HepG2 (cell line): ENCODE data around the gene PPDPF. TPM values are rescaled to one million over a fixed set of nuclear protein-coding genes. Genes with fewer than 3 reads are reported as not detected.

ENCODE experiments used
- ATAC-seq: fragments of 200-7000 bp; cut with Tn5 transposase; 3 replicates; pipeline ENCODE4 v1.9.1; 2020; ENCODE audit warnings: mild to moderate bottlenecking, moderate library complexity
- BruUV-seq: library from RNA; stranded (reverse); fragments of 400-500 nt; replicated peaks from 2 replicates; lab custom pipeline; 2021; lab: Mats Ljungman, UMichigan
- CTCF ChIA-PET: fragments of 300-600 bp; formaldehyde crosslinking; extraction: SDS; loops from one replicate; lab custom pipeline; 2021; ENCODE audit warnings: low total read pairs, inconsistent platforms, low intra/inter-chr PET ratio; lab: Yijun Ruan, JAX
- POLR2A ChIA-PET: fragments of 350-600 bp; sonication (Branson Sonifier 250); formaldehyde crosslinking; loops from one replicate; lab custom pipeline; 2020; ENCODE audit warnings: antibody characterized with exemption, inconsistent platforms; lab: Yijun Ruan, JAX
- DNase-seq: peaks from one replicate; pipeline ENCODE4 v3.0.0-alpha.2; 2015; ENCODE audit warnings: low spot score
- FAIRE-seq: peaks from 3 replicates; lab custom pipeline; 2011; peaks lifted over from hg19 to GRCh38; lab: Jason Lieb, UNC
- H2AFZ ChIP-seq: one replicate; pipeline ENCODE4 v1.6.1; 2011; ENCODE audit warnings: low read length, inconsistent platforms
- H3K27ac ChIP-seq: fragments of 300-600 bp; 3 replicates; pipeline ENCODE4 v1.8.0; 2011; ENCODE audit warnings: mixed run types, mild to moderate bottlenecking, mixed read lengths, low read length, inconsistent platforms; ENCODE audit not compliant: insufficient read depth; ENCODE audit errors: extremely low read length
- H3K27me3 ChIP-seq, 2 experiments: fragments of 200-600 bp in 1 of 2; 2 replicates in 1 of 2; 3 replicates in 1 of 2; pipeline versions ENCODE4 v1.6.0 to v1.8.0; 2011; ENCODE audit warnings: low read length in 2 of 2, mild to moderate bottlenecking in 2 of 2, moderate library complexity in 2 of 2, inconsistent platforms in 1 of 2; ENCODE audit not compliant: insufficient read depth in 2 of 2, control insufficient read depth in 1 of 2
- H3K36me3 ChIP-seq, 2 experiments: fragments of 200-600 bp in 1 of 2; replicated peaks in 1 of 2; 2 replicates in 1 of 2; 3 replicates in 1 of 2; pipeline versions ENCODE4 v1.5.1 to v1.8.0; 2011; ENCODE audit warnings: low read length in 2 of 2, inconsistent platforms in 1 of 2; ENCODE audit not compliant: insufficient read depth in 2 of 2, control insufficient read depth in 1 of 2
- H3K4me1 ChIP-seq: 2 replicates; pipeline ENCODE4 v1.5.1; 2012; ENCODE audit warnings: low read length, inconsistent platforms; ENCODE audit not compliant: insufficient read depth
- H3K4me2 ChIP-seq: 2 replicates; pipeline ENCODE4 v1.6.0; 2011; ENCODE audit warnings: low read depth, low read length, inconsistent platforms
- H3K4me3 ChIP-seq, 3 experiments: fragments of 200-600 bp in 1 of 3; sonication (generic), shearing (Covaris generic) in 1 of 3; replicated peaks in 1 of 3; 2 replicates each; pipeline ENCODE4 v1.5.1; 2011 to 2016; ENCODE audit warnings: low read length in 3 of 3, inconsistent platforms in 2 of 3, low read depth in 2 of 3, mild to moderate bottlenecking in 2 of 3, control low read depth in 1 of 3, mixed read lengths in 1 of 3; ENCODE audit not compliant: insufficient read depth in 1 of 3
- H3K79me2 ChIP-seq: one replicate; pipeline ENCODE4 v1.6.1; 2011; ENCODE audit warnings: low read length, inconsistent platforms; ENCODE audit not compliant: insufficient read depth
- H3K9ac ChIP-seq: 2 replicates; pipeline ENCODE4 v1.6.0; 2011; ENCODE audit warnings: mild to moderate bottlenecking, low read depth, low read length, inconsistent platforms; ENCODE audit not compliant: insufficient read depth
- H3K9me3 ChIP-seq: 2 replicates; pipeline ENCODE4 v1.5.1; 2012; ENCODE audit warnings: mild to moderate bottlenecking, low read length
- H4K20me1 ChIP-seq: 2 replicates; pipeline ENCODE4 v1.6.0; 2011; ENCODE audit warnings: inconsistent platforms, mild to moderate bottlenecking, low read length, moderate library complexity; ENCODE audit not compliant: insufficient read depth
- ATF7 ChIP-seq, 2 experiments: fragments of 450-650 bp in 1 of 2; sonication (generic) in 1 of 2; formaldehyde crosslinking in 1 of 2; IDR thresholded peaks; 2 replicates each; pipeline versions ENCODE4 v1.4.0 to v1.6.1; 2016 to 2020; ENCODE audit warnings: antibody characterized with exemption in 1 of 2, mild to moderate bottlenecking in 1 of 2, missing genetic modification reagents in 1 of 2
- EZH2 ChIP-seq: conservative IDR thresholded peaks from 2 replicates; pipeline ENCODE4 v1.6.1; 2012; ENCODE audit warnings: mild to moderate bottlenecking, low read depth, low read length, moderate library complexity
- NFYC ChIP-seq: IDR thresholded peaks from 2 replicates; pipeline ENCODE4 v1.6.1; 2016; ENCODE audit warnings: missing genetic modification reagents, missing compliant biosample characterization
- NR2C2 ChIP-seq: sonication (generic); formaldehyde crosslinking; IDR thresholded peaks from 2 replicates; pipeline ENCODE4 v1.4.0; 2020; ENCODE audit warnings: missing genetic modification reagents, mild to moderate bottlenecking, moderate library complexity, borderline replicate concordance
- STAG1 ChIP-seq: sonication (generic); formaldehyde crosslinking; IDR thresholded peaks from 2 replicates; pipeline ENCODE4 v1.4.0; 2020; ENCODE audit warnings: missing genetic modification reagents
- XRCC5 ChIP-seq: fragments of 200-400 bp; formaldehyde crosslinking; optimal IDR thresholded peaks from 2 replicates; pipeline ENCODE3; 2017; ENCODE audit warnings: mild to moderate bottlenecking, low read length
- ZNF225 ChIP-seq: sonication (generic); formaldehyde crosslinking; IDR thresholded peaks from 2 replicates; pipeline ENCODE4 v1.4.0; 2020; ENCODE audit warnings: mild to moderate bottlenecking, missing genetic modification reagents
- ZNF256 ChIP-seq: sonication (generic); formaldehyde crosslinking; conservative IDR thresholded peaks from 2 replicates; pipeline ENCODE4 v1.4.0; 2020; ENCODE audit warnings: missing genetic modification reagents
- ZNF350 ChIP-seq: sonication (generic); formaldehyde crosslinking; IDR thresholded peaks from 2 replicates; pipeline ENCODE4 v1.4.0; 2020; ENCODE audit warnings: mild to moderate bottlenecking, low read depth, missing genetic modification reagents, borderline replicate concordance
- ZNF678 ChIP-seq: sonication (generic); formaldehyde crosslinking; IDR thresholded peaks from 2 replicates; pipeline ENCODE4 v1.4.0; 2020; ENCODE audit warnings: mild to moderate bottlenecking, missing genetic modification reagents
- WGBS: methylation state at CpG from one replicate; pipeline ENCODE4 v1.1.6; 2017; ENCODE audit warnings: low lambda C conversion rate; 5-methylcytosine and 5-hydroxymethylcytosine counted together
- in situ Hi-C: cut with HindIII; loops from 2 replicates; pipeline ENCODE4 v1.10.0; 2017; ENCODE audit warnings: low pct_unique_long_range_greater_than_20kb; ENCODE audit not compliant: extremely low pct_ligation_motif_present
- intact Hi-C: fragments of 100-400 bp; cut with micrococcal nuclease; formaldehyde crosslinking; loops from one replicate; pipeline ENCODE4 v1.10.0; 2022; ENCODE audit not compliant: unreplicated experiment
- polyA plus RNA-seq, 8 experiments: library from polyadenylated mRNA; depleted of rRNA in 3 of 8; stranded (reverse) in 7 of 8; unstranded in 1 of 8; fragments of >200 nt; fragmentation: Illumina TruSeq in 4 of 8; extraction: Trizol in 4 of 8; gene quantifications; 2 replicates each; pipeline versions ENCODE4 v1.2.1 to v1.2.3, GENCODE V29; 2011 to 2016; ENCODE audit warnings: low read depth in 4 of 8, missing spikeins in 1 of 8, mixed read lengths in 1 of 8; ENCODE audit not compliant: insufficient read depth in 1 of 8
- total RNA-seq, 5 experiments: library from RNA; depleted of rRNA; stranded (reverse); fragments of >200 nt; fragmentation: Illumina TruSeq; extraction: Trizol; gene quantifications; 2 replicates each; pipeline ENCODE4 v1.2.3, GENCODE V29; 2016; ENCODE audit warnings: low read depth in 1 of 5
- TF ChIP-seq, protein P1 (sequence below), 2 experiments: sonication (generic) in 1 of 2; formaldehyde crosslinking in 1 of 2; IDR thresholded peaks; 2 replicates each; pipeline versions ENCODE4 v1.4.0 to v1.6.1; 2016 to 2020; ENCODE audit warnings: borderline replicate concordance in 1 of 2, low read depth in 1 of 2, mild to moderate bottlenecking in 1 of 2, missing genetic modification reagents in 1 of 2
- TF ChIP-seq, protein P2 (sequence below): sonication (generic); formaldehyde crosslinking; IDR thresholded peaks from 2 replicates; pipeline ENCODE4 v1.5.1; 2020; ENCODE audit warnings: mild to moderate bottlenecking, missing genetic modification reagents, moderate library complexity
- TF ChIP-seq, protein P3 (sequence below): sonication (generic); formaldehyde crosslinking; IDR thresholded peaks from 2 replicates; pipeline ENCODE4 v1.5.0; 2020; ENCODE audit warnings: mild to moderate bottlenecking, missing genetic modification reagents, moderate library complexity

Gene PPDPF
- total and polyA plus RNA-seq, 2 of the 13 experiments (the other 11 are each of a cell fraction or from before 2014, with no cell fraction given): 1.8 to 7.0 TPM

DNA sequence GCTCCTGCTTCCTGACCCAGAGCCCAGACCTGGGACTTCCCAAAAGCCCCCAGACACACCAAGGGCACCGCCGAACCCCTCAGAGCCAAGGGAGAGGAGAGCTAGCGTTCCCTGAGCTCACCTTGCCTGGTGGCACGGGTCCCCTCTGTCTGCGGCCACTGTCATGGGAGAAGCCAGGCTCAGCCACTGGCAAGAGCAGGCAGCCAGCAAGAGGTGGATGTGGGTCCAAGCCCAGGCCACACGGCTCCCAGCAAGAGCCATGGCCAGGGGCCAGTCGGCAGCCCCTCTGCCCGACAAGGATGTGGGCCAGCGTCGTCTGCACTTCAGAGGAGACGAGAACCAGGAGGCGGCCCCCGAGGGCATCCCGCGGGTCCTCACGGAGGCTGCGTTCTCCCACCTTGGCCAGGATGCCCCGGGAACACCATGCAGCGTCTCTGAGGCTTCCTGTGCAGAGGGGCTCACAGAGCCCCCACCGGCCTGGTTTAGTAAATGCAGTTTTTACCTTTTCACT lies 2.2 kb upstream of the PPDPF start:
- WGBS: 12% methylated on average over 18 of the region's 20 CpGs
- Histone ChIP-seq H3K27me3 (peaks cover 25 to 68% of the 10 kb centered on the region in 2 experiments), H3K4me2 (no peak overlapping the region), H3K36me3 (no peaks in the 10 kb centered on the region), H3K27ac (no peak overlapping the region), H3K9me3 (no peaks in the 10 kb centered on the region), H3K79me2 (no peaks in the 10 kb centered on the region), H2AFZ (no peak overlapping the region), H3K4me1 (peaks cover 11% of the 10 kb centered on the region), H3K9ac (no peak overlapping the region), H4K20me1 (peaks cover 2% of the 10 kb centered on the region; the same call in 1 of the 2 replicates), H3K4me3 (no peak overlapping the region)
- no TSS peak for BruUV-seq
- intact Hi-C loops (no loop called here), in situ Hi-C loops (no loop called here)
- no peak for DNase-seq
- ChIA-PET POLR2A (no interaction called here), CTCF (interaction anchor here (1.5 kb wide), 1 partner anchor 22 kb away, joined by 4 read pairs; no protein-coding TSS in a partner anchor)
- peak; percentile 40 for ATAC-seq
- no peak for FAIRE-seq
- TF ChIP-seq NR2C2 (CRISPR knock-in tag): no peak
- TF ChIP-seq NFYC: no peak
- no peak for TF ChIP-seq ATF7 (IDR thresholded peaks at IDR 0.05)
- peak; percentile 49; the same call in 1 of the 2 replicates for TF ChIP-seq ATF7 (CRISPR knock-in tag; IDR thresholded peaks at IDR 0.05)
- TF ChIP-seq, protein P1, sequence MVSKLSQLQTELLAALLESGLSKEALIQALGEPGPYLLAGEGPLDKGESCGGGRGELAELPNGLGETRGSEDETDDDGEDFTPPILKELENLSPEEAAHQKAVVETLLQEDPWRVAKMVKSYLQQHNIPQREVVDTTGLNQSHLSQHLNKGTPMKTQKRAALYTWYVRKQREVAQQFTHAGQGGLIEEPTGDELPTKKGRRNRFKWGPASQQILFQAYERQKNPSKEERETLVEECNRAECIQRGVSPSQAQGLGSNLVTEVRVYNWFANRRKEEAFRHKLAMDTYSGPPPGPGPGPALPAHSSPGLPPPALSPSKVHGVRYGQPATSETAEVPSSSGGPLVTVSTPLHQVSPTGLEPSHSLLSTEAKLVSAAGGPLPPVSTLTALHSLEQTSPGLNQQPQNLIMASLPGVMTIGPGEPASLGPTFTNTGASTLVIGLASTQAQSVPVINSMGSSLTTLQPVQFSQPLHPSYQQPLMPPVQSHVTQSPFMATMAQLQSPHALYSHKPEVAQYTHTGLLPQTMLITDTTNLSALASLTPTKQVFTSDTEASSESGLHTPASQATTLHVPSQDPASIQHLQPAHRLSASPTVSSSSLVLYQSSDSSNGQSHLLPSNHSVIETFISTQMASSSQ (IDR thresholded peaks at IDR 0.05; ENCODE audit: low read depth): no peak
- TF ChIP-seq, protein P1 (CRISPR knock-in tag; IDR thresholded peaks at IDR 0.05; ENCODE audit: borderline replicate concordance): 0 out of 2 replicates have a peak, but pooled peaks have one; percentile 40
- TF ChIP-seq XRCC5: peak; percentile 69
- 0 out of 2 replicates have a peak, but pooled peaks have one; percentile 36 for TF ChIP-seq ZNF678 (CRISPR knock-in tag)
- no peak for TF ChIP-seq ZNF350
- TF ChIP-seq ZNF256 (CRISPR knock-in tag): no peak
- TF ChIP-seq, protein P2, sequence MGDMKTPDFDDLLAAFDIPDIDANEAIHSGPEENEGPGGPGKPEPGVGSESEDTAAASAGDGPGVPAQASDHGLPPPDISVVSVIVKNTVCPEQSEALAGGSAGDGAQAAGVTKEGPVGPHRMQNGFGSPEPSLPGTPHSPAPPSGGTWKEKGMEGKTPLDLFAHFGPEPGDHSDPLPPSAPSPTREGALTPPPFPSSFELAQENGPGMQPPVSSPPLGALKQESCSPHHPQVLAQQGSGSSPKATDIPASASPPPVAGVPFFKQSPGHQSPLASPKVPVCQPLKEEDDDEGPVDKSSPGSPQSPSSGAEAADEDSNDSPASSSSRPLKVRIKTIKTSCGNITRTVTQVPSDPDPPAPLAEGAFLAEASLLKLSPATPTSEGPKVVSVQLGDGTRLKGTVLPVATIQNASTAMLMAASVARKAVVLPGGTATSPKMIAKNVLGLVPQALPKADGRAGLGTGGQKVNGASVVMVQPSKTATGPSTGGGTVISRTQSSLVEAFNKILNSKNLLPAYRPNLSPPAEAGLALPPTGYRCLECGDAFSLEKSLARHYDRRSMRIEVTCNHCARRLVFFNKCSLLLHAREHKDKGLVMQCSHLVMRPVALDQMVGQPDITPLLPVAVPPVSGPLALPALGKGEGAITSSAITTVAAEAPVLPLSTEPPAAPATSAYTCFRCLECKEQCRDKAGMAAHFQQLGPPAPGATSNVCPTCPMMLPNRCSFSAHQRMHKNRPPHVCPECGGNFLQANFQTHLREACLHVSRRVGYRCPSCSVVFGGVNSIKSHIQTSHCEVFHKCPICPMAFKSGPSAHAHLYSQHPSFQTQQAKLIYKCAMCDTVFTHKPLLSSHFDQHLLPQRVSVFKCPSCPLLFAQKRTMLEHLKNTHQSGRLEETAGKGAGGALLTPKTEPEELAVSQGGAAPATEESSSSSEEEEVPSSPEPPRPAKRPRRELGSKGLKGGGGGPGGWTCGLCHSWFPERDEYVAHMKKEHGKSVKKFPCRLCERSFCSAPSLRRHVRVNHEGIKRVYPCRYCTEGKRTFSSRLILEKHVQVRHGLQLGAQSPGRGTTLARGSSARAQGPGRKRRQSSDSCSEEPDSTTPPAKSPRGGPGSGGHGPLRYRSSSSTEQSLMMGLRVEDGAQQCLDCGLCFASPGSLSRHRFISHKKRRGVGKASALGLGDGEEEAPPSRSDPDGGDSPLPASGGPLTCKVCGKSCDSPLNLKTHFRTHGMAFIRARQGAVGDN (CRISPR knock-in tag): 0 out of 2 replicates have a peak, but pooled peaks have one; percentile 19
- 0 out of 2 replicates have a peak, but pooled peaks have one; percentile 12 for TF ChIP-seq ZNF225
- peak; percentile 69 for TF ChIP-seq EZH2
- TF ChIP-seq, protein P3, sequence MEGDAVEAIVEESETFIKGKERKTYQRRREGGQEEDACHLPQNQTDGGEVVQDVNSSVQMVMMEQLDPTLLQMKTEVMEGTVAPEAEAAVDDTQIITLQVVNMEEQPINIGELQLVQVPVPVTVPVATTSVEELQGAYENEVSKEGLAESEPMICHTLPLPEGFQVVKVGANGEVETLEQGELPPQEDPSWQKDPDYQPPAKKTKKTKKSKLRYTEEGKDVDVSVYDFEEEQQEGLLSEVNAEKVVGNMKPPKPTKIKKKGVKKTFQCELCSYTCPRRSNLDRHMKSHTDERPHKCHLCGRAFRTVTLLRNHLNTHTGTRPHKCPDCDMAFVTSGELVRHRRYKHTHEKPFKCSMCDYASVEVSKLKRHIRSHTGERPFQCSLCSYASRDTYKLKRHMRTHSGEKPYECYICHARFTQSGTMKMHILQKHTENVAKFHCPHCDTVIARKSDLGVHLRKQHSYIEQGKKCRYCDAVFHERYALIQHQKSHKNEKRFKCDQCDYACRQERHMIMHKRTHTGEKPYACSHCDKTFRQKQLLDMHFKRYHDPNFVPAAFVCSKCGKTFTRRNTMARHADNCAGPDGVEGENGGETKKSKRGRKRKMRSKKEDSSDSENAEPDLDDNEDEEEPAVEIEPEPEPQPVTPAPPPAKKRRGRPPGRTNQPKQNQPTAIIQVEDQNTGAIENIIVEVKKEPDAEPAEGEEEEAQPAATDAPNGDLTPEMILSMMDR (CRISPR knock-in tag): peak; percentile 6; the same call in 1 of the 2 replicates
- 0 out of 2 replicates have a peak, but pooled peaks have one; percentile 19 for TF ChIP-seq STAG1
